RWPE2 (cell line): ENCODE measurements around the gene SPATA31C1.
"Not testable (repeated sequence)": the region's sequence is repeated elsewhere in the genome, so short reads cannot be mapped to it uniquely, and the experiment has no call there.

ENCODE experiments used
- ATAC-seq: fragments of 200-7000 bp; cut with Tn5 transposase; 3 replicates; pipeline ENCODE4 v1.9.1; 2021; ENCODE audit warnings: low read depth
- DNase-seq: peaks from one replicate; pipeline ENCODE4 v3.0.0-alpha.2; 2020; ENCODE audit warnings: low spot score
- H3K27ac ChIP-seq: fragments of 450-650 bp; 2 replicates; pipeline ENCODE4 v1.5.1; 2017; ENCODE audit warnings: mild to moderate bottlenecking; ENCODE audit not compliant: poor library complexity, severe bottlenecking
- H3K27me3 ChIP-seq: fragments of 250-450 bp; sonication (Bioruptor Pico); 2 replicates; pipeline ENCODE4 v1.5.1; 2021; ENCODE audit warnings: mild to moderate bottlenecking, moderate library complexity; ENCODE audit not compliant: insufficient read depth, poor library complexity, severe bottlenecking
- H3K36me3 ChIP-seq: fragments of 250-450 bp; sonication (Bioruptor Pico); 2 replicates; pipeline ENCODE4 v1.5.1; 2020; ENCODE audit warnings: low read depth, mild to moderate bottlenecking, moderate library complexity
- H3K4me1 ChIP-seq: fragments of 250-450 bp; sonication (Bioruptor Pico); 2 replicates; pipeline ENCODE4 v1.5.1; 2021; ENCODE audit warnings: mild to moderate bottlenecking, moderate library complexity; ENCODE audit not compliant: insufficient read depth, poor library complexity, severe bottlenecking
- H3K4me3 ChIP-seq: fragments of 250-450 bp; sonication (Bioruptor Pico); 2 replicates; pipeline ENCODE4 v1.5.1; 2021; ENCODE audit warnings: mild to moderate bottlenecking, moderate library complexity; ENCODE audit not compliant: severe bottlenecking
- H3K9me3 ChIP-seq: fragments of 250-450 bp; sonication (Bioruptor Pico); 2 replicates; pipeline ENCODE4 v1.5.1; 2021; ENCODE audit warnings: mild to moderate bottlenecking, moderate library complexity; ENCODE audit not compliant: severe bottlenecking
- TF ChIP-seq, protein P1 (sequence below): fragments of 450-650 bp; IDR thresholded peaks from one replicate; pipeline ENCODE4 v1.5.1; 2017; ENCODE audit warnings: mild to moderate bottlenecking, moderate library complexity; ENCODE audit not compliant: poor library complexity, severe bottlenecking

The SPATA31C1 gene

DNA sequence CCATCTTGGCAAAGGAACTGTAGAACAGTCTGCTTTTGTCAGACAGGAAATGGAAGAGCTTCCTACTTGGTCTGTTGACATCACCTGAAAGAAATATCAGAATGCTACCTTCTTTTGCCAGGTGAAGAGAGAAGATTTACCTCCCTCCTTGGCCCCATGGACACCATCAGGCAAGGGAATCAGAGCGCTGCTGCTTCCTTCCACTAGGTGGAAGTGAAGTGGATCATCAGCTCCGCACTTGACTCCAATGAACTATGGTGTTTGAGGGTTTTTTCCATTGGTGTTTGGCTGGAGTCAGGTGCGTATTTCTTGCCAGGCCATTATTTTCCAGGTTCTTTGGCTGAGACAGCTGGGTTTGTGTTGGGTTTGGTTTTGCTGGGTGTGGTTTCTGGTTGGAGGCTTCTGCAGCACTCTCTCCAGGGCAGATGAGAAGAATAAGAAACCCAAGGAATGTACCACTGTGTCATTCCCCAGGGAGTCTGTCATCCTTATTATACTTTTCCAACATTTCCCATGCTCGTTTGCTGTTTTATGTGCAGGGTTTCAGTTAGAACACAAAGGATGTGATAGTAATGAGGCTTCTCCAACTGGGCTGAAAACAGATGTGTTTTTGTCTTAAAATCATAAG lies 22.6 kb upstream of the SPATA31C1 start:
- Histone ChIP-seq H3K27ac (no peak overlapping the region), H3K36me3 (no peaks in the 10 kb centered on the region), H3K27me3 (no peaks in the 10 kb centered on the region), H3K4me1 (no peaks in the 10 kb centered on the region), H3K9me3 (no peaks in the 10 kb centered on the region), H3K4me3 (no peak overlapping the region)
- TF ChIP-seq, protein P1, sequence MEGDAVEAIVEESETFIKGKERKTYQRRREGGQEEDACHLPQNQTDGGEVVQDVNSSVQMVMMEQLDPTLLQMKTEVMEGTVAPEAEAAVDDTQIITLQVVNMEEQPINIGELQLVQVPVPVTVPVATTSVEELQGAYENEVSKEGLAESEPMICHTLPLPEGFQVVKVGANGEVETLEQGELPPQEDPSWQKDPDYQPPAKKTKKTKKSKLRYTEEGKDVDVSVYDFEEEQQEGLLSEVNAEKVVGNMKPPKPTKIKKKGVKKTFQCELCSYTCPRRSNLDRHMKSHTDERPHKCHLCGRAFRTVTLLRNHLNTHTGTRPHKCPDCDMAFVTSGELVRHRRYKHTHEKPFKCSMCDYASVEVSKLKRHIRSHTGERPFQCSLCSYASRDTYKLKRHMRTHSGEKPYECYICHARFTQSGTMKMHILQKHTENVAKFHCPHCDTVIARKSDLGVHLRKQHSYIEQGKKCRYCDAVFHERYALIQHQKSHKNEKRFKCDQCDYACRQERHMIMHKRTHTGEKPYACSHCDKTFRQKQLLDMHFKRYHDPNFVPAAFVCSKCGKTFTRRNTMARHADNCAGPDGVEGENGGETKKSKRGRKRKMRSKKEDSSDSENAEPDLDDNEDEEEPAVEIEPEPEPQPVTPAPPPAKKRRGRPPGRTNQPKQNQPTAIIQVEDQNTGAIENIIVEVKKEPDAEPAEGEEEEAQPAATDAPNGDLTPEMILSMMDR = no peak
- DNase-seq = no peak
- ATAC-seq = no peak

DNA sequence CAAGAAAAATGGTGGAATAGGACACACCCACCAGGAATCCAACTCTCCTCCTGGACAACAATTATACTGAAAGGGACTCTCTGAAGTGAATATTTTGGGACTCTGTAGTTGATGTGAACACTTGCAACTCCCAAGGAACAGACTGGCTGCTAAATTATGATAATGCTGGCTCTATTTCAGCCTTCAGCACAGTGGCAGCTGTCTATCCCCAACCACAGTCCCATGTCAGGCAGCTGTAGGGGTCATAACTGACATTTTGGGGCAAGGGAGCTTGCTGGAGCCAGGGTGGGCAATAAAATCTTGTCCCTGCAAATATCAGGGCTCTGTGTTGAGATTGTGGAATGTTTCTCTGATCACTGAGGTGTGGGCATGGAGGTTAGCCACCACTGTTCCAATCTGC lies 20.9 kb upstream of the SPATA31C1 start:
- no peak overlapping the region for H3K4me3 ChIP-seq
- H3K4me1 ChIP-seq = no peaks in the 10 kb centered on the region
- H3K9me3 ChIP-seq = no peaks in the 10 kb centered on the region
- H3K27ac ChIP-seq = no peak overlapping the region
- DNase-seq (no peak), ATAC-seq (no peak)
- no peaks in the 10 kb centered on the region for H3K27me3 ChIP-seq
- TF ChIP-seq, protein P1 = no peak
- H3K36me3 ChIP-seq = no peaks in the 10 kb centered on the region

DNA sequence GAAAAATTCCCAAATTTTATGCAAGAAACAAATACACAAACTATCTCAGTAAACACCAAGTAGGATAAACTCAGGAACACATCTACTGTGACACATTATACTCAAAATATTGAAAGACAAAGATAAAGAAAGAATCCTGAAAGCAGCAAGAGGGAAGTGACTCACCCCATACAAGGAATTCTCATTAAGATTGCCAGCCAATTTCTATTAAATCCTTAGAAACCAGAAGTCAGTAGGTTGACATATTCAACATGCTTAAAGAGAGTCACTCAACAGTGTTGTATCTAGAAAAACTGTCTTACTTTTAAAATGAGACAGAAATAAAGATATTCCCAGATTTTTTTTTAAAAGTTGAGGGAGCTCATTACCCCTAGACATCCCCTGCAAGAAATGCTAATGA lies 19.6 kb upstream of the SPATA31C1 start:
- H3K36me3 ChIP-seq = no peaks in the 10 kb centered on the region
- H3K4me1 ChIP-seq = no peaks in the 10 kb centered on the region
- no peaks in the 10 kb centered on the region for H3K27me3 ChIP-seq
- no peak overlapping the region for H3K27ac ChIP-seq
- ATAC-seq (no peak), DNase-seq (no peak)
- no peaks in the 10 kb centered on the region for H3K9me3 ChIP-seq
- H3K4me3 ChIP-seq = no peak overlapping the region
- TF ChIP-seq, protein P1 = no peak

GRCh38 chr9:87902371-87902770 lies 15.4 kb upstream of the SPATA31C1 start:
- not testable (repeated sequence) for H3K27ac ChIP-seq, H3K9me3 ChIP-seq, DNase-seq, H3K4me3 ChIP-seq, H3K27me3 ChIP-seq, H3K36me3 ChIP-seq, ATAC-seq, H3K4me1 ChIP-seq

GRCh38 chr9:87909310-87910041 lies 8.3 kb upstream of the SPATA31C1 start:
- Histone ChIP-seq H3K4me3 (no peak overlapping the region), H3K9me3 (no peaks in the 10 kb centered on the region), H3K27me3 (no peaks in the 10 kb centered on the region), H3K27ac (no peak overlapping the region), H3K4me1 (no peaks in the 10 kb centered on the region), H3K36me3 (no peaks in the 10 kb centered on the region)
- ATAC-seq (no peak), DNase-seq (no peak)
- TF ChIP-seq, protein P1 = no peak
